D721Med (cell line): Measurements from ENCODE around the gene CORO1C.

Experiments used
- DNase-seq: peaks from one replicate; pipeline ENCODE4 v3.0.0; 2011; ENCODE audit warnings: low spot score; ENCODE audit not compliant: insufficient read length
- FAIRE-seq: peaks from 2 replicates; lab custom pipeline; 2011; peaks lifted over from hg19 to GRCh38; lab: Jason Lieb, UNC
- TF ChIP-seq, protein P1 (sequence below): IDR thresholded peaks from 2 replicates; pipeline ENCODE4 v1.5.1; 2012; ENCODE audit warnings: mild to moderate bottlenecking, control low read depth; ENCODE audit not compliant: insufficient read depth; ENCODE audit errors: missing control alignments

CORO1C gene

GRCh38 chr12:108640802-108641445, 90.4 kb downstream of the CORO1C start:
- TF ChIP-seq, protein P1, sequence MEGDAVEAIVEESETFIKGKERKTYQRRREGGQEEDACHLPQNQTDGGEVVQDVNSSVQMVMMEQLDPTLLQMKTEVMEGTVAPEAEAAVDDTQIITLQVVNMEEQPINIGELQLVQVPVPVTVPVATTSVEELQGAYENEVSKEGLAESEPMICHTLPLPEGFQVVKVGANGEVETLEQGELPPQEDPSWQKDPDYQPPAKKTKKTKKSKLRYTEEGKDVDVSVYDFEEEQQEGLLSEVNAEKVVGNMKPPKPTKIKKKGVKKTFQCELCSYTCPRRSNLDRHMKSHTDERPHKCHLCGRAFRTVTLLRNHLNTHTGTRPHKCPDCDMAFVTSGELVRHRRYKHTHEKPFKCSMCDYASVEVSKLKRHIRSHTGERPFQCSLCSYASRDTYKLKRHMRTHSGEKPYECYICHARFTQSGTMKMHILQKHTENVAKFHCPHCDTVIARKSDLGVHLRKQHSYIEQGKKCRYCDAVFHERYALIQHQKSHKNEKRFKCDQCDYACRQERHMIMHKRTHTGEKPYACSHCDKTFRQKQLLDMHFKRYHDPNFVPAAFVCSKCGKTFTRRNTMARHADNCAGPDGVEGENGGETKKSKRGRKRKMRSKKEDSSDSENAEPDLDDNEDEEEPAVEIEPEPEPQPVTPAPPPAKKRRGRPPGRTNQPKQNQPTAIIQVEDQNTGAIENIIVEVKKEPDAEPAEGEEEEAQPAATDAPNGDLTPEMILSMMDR, result no peak
- no peak for FAIRE-seq

DNA sequence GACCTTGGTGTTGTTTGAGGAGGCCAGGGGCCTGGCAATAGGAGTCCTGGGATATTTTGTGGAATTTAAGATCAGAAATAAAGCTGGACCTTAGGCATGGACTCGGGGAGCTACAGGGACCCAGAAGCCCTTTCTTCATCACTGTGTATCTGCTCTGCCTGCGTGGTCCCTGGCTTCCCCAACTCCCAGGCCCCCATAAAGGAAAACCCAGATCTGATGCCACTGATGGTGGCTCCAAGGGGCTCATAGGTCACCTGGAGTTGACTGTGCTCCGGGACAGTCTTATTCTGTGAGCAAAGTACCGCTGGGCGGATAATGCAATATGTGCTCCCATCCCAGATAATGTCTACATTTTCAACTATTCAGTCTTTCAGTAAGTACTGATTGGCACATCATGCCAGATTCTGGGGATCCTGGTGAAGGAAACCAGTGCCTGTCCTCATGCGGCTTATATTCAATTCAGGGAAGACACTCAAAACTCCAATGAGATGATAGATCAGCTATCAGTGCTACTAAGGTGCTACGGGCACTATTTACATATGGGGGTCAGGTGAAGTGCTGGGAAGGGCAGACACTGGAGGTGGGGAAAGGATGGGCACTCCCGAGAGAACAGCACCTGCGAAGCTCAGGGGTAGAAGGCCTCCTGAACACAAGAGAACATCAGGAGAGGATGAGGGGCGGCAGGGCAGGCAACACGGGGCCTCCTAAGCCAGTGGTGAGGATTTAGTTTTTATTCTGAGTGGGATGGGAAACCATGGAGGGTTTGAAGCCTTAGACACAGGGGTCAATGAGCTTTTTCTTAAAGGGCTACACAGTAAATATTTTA, 92.1 kb downstream of the CORO1C start:
- TF ChIP-seq, protein P1, result no peak
- FAIRE-seq, result no peak
- no peak for DNase-seq

More at GRCh38 chr12:108640802-108641445, 90.4 kb downstream of the CORO1C start:
- no peak for DNase-seq

DNA sequence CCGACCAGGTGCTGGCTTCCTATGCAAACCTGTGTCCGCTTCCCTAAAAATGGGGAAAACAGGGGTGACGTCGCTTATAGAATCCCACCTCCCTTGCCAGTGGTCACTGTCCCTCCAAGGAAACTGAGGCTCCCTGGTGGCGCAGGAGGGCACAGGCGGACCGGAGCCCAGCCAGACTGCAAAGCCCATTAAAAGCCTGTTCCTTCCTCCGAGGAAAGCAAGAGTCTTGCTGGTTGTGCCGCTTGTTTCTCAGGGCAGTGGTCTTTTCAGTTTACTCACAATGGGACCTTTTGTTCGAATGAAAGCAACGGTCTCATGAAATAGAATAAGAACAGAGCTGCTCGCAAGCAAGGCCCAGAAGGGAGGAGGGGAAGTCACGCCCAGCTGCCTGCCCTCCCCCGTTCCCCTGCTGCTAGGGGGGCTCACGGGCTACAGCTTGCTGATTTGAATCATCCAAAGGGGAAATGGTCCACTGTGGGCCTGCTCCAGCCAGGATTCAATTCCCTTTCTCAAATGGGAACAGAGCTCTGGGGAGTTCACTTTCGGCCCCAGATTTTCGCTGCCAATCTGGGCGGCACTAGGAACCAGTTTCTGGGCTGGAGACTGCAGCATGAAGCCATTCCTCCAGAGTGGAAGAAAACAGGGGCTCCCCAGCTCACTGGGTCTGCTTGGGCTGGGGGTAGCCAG, 93.0 kb downstream of the CORO1C start:
- TF ChIP-seq, protein P1, result no peak
- no peak for FAIRE-seq
- no peak for DNase-seq

DNA sequence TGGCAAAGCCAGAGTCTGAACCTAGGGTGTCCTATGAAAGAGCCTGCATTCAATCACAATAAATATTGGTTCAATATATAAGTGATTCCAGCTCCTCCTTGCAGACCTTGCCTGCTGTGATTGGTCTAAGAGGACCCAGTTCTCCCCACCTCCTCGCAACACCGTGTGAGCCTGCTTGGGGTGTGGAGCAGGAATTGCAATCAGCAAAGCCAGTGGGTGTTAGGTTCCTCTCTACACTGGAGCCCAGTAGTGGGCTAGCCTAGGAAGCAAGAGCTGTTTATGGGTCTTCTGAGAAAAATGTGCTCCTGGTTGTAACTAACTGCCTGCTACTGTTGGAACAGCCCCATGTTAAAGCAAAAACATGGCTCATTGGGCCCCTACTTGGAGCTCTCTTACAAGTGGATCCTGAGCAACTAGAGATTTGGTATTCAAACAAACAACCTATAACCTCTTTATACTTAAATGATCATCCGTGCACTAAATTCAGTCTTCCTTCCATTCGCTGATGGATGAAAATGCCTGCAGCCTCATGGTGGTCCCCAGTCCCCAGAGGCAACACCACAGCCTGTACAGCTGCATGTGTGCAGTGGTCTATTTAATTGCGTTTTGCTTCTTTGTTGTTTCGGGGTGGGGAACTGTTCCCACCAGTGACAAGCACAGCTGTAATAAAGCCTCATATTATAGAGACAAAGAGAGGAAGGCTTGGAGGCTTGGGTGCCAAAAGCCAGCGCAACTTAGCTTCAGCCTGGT, 93.9 kb downstream of the CORO1C start:
- TF ChIP-seq, protein P1, result no peak
- DNase-seq (no peak), FAIRE-seq (no peak)

DNA sequence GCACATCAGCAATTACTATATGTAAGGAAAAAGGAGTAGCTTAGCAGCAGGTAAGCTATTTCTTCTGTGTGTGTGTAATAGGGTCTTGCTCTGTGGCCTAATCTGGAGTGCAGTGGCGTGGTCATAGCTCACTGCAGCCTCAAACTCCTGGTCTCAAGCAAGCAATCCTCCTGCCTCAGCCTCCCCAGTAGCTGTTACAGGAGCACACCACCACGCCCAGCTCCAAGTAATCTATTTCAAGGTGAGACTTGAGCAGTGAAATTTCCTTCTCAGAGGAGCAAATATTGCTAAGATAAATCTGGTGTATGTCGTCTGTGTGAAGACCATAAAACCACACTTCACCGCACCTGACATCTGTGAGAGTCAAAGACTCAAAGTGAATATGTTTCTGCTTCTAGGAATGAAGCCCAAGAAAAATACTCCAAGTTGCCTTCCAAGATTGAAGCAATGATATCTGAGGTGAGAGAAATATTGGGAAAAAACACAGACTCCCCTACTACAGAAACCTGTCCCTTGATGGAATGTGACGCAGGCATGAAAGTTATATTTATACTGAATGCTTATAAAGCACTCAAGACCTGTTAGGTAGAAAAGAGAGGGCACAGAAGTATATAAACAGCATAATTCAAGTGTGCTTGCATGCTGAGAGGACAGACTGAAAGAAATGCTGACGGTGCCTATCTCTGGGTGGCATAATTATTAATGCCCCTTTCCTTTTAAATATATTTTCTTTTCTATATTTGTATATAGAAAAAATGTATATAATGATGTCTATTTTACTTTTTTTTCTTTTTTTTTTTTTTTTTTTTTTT, 95.1 kb downstream of the CORO1C start:
- no peak for FAIRE-seq
- no peak for DNase-seq
- TF ChIP-seq, protein P1, result no peak

DNA sequence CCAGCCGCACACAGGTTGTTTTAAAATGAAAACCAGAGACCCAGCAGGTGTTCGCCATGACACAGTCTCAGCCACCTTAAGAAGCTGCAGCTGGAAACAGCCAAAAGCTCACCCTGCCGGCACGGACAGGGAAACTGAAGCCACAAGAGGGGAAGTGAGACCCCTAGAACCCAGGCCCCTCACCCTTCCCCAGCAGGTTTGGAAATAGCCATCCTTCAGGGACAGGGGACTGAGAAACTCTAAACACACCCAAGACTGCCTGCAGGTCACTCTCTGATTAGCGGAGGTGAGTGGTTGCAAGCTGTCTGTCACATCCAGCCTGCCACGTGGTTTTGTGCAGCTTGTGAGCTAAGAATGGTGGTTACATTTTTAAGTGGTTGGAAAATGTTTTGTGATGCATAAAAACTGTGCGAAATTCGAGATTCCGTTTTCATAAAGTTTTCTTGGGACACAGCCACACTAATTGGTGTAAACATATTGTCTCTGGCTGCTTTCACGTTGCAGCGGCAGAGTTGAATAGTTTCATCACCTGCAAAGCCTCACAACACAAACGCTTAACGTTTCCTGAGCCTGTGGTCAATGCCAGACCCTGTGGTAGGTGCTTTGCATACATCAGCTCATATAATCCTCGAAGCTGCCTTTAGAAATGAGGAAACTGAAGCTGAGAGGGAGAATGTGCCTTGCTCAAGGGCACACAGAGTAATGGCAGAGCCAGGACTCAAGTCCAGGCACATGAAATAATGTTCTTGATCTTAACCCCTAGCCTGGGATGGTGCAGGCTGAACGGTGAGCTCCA, 95.9 kb downstream of the CORO1C start:
- DNase-seq, result no peak
- FAIRE-seq, result no peak
- TF ChIP-seq, protein P1, result no peak
